ENCODE results near the gene LRP4. TPM values are rescaled to one million over a fixed set of nuclear protein-coding genes. Genes with fewer than 3 reads are reported as not detected.

LRP4 gene
- total RNA-seq, 2 donors from 2014 or later: 10.6 to 20.4 TPM

GRCh38 chr11:46832511-46833214 lies 85.7 kb downstream of the LRP4 start:
- DNase-seq (no peak), ATAC-seq (no peak)
- intact Hi-C loops (cut with DNase I): no loop called here
- H3K27ac ChIP-seq: no peak overlapping the region
- 83 to 84% methylated on average over 5 of the region's 5 CpGs for WGBS, 2 donors
- no peak overlapping the region for H3K4me3 ChIP-seq
- TF ChIP-seq, protein P1, sequence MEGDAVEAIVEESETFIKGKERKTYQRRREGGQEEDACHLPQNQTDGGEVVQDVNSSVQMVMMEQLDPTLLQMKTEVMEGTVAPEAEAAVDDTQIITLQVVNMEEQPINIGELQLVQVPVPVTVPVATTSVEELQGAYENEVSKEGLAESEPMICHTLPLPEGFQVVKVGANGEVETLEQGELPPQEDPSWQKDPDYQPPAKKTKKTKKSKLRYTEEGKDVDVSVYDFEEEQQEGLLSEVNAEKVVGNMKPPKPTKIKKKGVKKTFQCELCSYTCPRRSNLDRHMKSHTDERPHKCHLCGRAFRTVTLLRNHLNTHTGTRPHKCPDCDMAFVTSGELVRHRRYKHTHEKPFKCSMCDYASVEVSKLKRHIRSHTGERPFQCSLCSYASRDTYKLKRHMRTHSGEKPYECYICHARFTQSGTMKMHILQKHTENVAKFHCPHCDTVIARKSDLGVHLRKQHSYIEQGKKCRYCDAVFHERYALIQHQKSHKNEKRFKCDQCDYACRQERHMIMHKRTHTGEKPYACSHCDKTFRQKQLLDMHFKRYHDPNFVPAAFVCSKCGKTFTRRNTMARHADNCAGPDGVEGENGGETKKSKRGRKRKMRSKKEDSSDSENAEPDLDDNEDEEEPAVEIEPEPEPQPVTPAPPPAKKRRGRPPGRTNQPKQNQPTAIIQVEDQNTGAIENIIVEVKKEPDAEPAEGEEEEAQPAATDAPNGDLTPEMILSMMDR (IDR thresholded peaks at IDR 0.05): no peak
- TF ChIP-seq POLR2A (IDR thresholded peaks at IDR 0.05): no peak
- H3K9me3 ChIP-seq: no peaks in the 10 kb centered on the region
- H3K36me3 ChIP-seq (replicated peaks in 1 of 2; ENCODE audit: insufficient read depth in 1 of 2, low read depth in 2 of 2): no peaks in the 10 kb centered on the region
- H3K4me1 ChIP-seq: peaks cover 14% of the 10 kb centered on the region
- H3K27me3 ChIP-seq: no peaks in the 10 kb centered on the region

- intact Hi-C loops (cut with DNase I): no loop called here
- no peaks in the 10 kb centered on the region for H3K9me3 ChIP-seq
- H3K4me1 ChIP-seq: peaks cover 26% of the 10 kb centered on the region
- no peak for ATAC-seq
- DNase-seq: no peak
- TF ChIP-seq, protein P1 (IDR thresholded peaks at IDR 0.05): no peak
- no peak for TF ChIP-seq POLR2A (IDR thresholded peaks at IDR 0.05)
- 23 to 32% methylated on average over 1 of the region's 1 CpG for WGBS, 2 donors
- no peak overlapping the region for H3K4me3 ChIP-seq
- no peak overlapping the region for H3K27ac ChIP-seq
- no peaks in the 10 kb centered on the region for H3K27me3 ChIP-seq
- no peaks in the 10 kb centered on the region for H3K36me3 ChIP-seq (replicated peaks in 1 of 2; ENCODE audit: insufficient read depth in 1 of 2, low read depth in 2 of 2)
These were observed 90.4 kb downstream of the LRP4 start for GRCh38 chr11:46827995-46828394.

- peak; percentile 80 to 90 (median 84) for DNase-seq
- no peaks in the 10 kb centered on the region for H3K36me3 ChIP-seq (replicated peaks in 1 of 2; ENCODE audit: insufficient read depth in 1 of 2, low read depth in 2 of 2)
- peak overlapping the region; percentile 26 to 27 for H3K4me3 ChIP-seq
- intact Hi-C loops (cut with DNase I): no loop called here
- ATAC-seq: peak; percentile 98
- peak overlapping the region; percentile 44 to 75 (median 63) for H3K27ac ChIP-seq
- TF ChIP-seq POLR2A (IDR thresholded peaks at IDR 0.05): no peak
- TF ChIP-seq, protein P1 (IDR thresholded peaks at IDR 0.05): peak in 4 of 7 experiments; percentile 20 to 38 (median 32)
- no peaks in the 10 kb centered on the region for H3K27me3 ChIP-seq
- H3K9me3 ChIP-seq: no peaks in the 10 kb centered on the region
- WGBS, 2 donors: 1 to 8% methylated on average over 12 to 32 of the region's 32 CpGs
- peaks cover 26% of the 10 kb centered on the region for H3K4me1 ChIP-seq
These were observed 91.9 kb downstream of the LRP4 start for GRCh38 chr11:46826310-46827044.

DNA sequence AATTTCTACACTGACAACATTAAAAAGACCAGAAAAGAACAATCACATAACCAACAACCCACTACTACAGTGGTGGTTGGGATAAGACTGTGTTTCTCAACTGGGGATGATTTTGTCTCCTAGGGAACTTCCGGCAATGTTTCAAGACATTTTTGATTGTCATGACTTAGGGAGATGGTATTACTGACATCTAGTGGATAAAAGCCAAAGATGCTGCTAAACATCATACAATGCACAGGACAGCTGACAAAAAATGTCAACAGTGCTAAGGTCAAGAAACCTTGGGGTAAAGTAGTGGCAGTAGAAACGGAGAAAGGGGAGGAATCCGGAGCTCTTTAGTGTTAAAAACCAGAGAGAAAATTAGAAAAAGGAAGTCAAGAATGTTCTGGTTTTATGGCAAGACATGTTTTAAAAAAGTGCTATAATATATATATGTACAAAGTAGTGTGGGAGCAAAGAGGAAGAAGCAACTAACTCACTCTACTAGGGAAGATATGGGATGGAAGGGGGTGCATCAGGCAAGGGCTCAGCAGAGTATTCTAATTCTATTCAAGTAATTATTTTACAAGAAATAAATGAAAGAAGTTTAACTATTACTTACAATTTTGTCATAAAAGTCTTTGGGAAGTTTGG lies 109.4 kb downstream of the LRP4 start:
- Histone ChIP-seq H3K36me3 (replicated peaks in 1 of 2; ENCODE audit: insufficient read depth in 1 of 2, low read depth in 2 of 2) (peaks cover 0 to 7% of the 10 kb centered on the region in 2 donors), H3K4me1 (no peaks in the 10 kb centered on the region), H3K27me3 (no peaks in the 10 kb centered on the region), H3K4me3 (no peak overlapping the region), H3K9me3 (no peaks in the 10 kb centered on the region), H3K27ac (no peak overlapping the region)
- DNase-seq: no peak
- 71 to 79% methylated on average over 3 of the region's 3 CpGs for WGBS, 2 donors
- no peak for TF ChIP-seq POLR2A (IDR thresholded peaks at IDR 0.05)
- TF ChIP-seq, protein P1 (IDR thresholded peaks at IDR 0.05): no peak
- intact Hi-C loops (cut with DNase I): no loop called here
- no peak for ATAC-seq

Other genes starting within 250 kb of the LRP4 start
- gene ARHGAP1, start 217.9 kb downstream of the LRP4 start, total RNA-seq: 10 to 100 TPM; 27.8 to 43.5 TPM
- gene ZNF408, start 217.5 kb downstream of the LRP4 start, total RNA-seq: 1 to 10 TPM; 6.5 to 7.9 TPM
- gene F2, start 199.3 kb downstream of the LRP4 start, total RNA-seq: not detected
- gene CKAP5, start 72.3 kb downstream of the LRP4 start, total RNA-seq: 10 to 100 TPM; 22.8 to 24.7 TPM
- gene CSTPP1, start 18.2 kb upstream of the LRP4 start, total RNA-seq: 10 to 100 TPM; 11.2 to 13.2 TPM

Measured in body of pancreas (tissue), 4 donors.